Putamen (tissue), 1 donor: ENCODE data around the gene GLUD2.
"Not testable (repeated sequence)": the region's sequence is repeated elsewhere in the genome, so short reads cannot be mapped to it uniquely, and the experiment has no call there.

Source experiments
- DNase-seq: peaks from one replicate; pipeline ENCODE4 v3.0.0-alpha.2; 2016; ENCODE audit warnings: low spot score

The GLUD2 gene

GRCh38 chrX:121047441-121048419 lies at the start of gene GLUD2:
TSS of gene GLUD2 (plus strand) at chrX:121047610. CDS start at chrX:121047685, 75 bp downstream.
- not testable (repeated sequence) for DNase-seq

DNA sequence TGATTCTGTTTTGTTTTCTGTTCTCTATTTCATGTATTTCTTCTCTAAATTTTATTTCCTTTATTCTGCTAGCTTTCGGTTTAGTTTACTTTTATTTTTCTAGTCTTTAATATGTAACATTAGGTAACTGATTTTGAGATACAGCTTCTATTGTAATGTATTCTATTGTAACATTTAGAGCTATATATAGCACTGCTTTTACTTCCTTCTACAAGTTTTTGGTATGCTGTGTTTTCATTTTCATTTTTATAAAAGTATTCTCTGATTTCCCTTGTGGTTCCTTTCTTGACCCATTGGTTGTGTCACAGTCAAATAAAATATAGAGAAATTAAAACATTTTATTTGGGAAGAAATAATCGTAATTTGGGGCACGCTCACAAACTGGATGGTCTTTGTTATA lies 48.0 kb upstream of the GLUD2 start:
- no peak for DNase-seq

DNA sequence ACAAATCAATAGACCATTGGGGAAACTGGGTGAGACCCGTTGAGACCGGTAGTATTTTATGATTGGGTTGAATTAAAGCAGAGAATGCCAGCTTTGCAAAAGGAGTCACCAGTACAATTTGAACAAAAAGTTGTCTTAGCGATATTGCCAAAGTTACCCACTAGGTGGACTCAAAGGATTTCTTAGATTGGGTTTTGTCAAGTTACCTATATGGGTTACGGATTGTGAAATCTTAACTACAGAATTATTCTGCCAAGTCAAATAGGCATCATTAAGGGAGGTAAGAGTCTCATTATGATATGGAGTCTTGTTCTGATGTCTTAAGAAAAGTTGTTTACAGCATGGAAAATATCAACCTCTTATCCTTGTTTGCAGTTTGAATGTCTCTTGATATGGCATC lies 46.8 kb upstream of the GLUD2 start:
- DNase-seq: no peak

DNA sequence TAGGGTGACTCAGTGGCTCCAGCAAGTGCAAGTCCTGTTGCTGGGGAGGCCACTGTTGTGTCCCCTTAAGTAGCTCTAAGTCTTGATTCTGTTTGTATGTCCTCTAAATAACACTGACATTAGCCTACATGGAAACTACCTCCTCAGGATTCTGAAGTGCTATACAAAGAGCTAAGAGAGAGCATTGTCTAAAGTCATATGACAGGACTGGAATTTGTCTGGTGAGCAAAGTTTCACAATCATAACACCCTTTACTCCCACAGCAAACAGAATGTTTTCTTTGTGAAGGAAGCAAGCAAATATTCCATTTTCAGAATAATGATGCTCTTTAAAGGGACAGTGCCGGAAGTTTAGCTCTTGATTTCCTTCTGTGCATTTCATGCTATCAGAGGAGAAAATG lies 38.5 kb upstream of the GLUD2 start:
- no peak for DNase-seq

GRCh38 chrX:121009764-121010163 lies 37.6 kb upstream of the GLUD2 start:
- no peak for DNase-seq

DNA sequence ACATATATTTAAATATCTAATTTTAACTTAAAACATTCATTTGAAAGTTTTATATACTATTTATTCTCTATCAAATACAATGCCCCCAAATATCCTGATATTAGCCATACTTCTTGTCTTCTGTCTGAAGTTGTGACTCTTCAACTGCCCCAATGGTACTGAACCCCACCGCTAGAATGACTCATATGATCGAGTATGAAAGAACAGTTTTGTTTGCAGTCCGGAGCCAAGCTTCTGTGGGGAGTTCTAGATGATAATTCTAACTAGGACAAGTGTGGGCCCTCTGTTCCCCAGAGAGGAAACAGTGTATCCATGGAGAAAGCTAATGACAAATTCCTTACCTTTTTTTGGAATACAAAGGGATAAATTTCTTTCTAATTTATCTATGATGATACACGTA lies 37.2 kb upstream of the GLUD2 start:
- DNase-seq: peak; percentile 16

- DNase-seq: no peak
Observed at GRCh38 chrX:121011254-121011653, 36.2 kb upstream of the GLUD2 start.

DNA sequence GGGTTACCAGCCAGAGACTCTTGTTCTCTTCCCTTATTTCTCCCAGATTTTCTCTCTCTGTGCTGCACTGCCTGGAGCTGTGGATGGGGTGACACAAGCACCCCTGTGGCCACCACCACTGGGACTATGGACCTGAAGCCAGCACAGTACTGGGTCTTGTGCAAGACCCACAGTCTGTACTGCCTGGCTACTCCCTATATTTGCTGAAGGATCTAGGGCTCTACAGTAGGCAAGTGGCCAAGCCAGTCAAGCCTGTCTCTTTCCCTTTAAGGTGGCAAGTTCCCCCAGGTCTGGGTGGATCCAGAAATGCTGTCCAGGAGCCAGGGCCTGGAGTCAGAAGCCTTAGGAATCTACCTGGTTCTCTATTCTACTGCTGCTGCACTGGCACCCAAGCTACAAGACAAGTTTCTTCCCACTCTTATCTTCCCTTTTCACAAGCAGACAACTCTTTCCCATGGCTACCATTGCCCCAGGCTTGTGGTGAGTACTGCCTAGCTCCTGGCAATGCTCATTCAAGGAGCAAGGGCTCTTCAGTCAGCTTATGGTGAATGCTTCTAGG lies 33.4 kb upstream of the GLUD2 start:
- no peak for DNase-seq

DNA sequence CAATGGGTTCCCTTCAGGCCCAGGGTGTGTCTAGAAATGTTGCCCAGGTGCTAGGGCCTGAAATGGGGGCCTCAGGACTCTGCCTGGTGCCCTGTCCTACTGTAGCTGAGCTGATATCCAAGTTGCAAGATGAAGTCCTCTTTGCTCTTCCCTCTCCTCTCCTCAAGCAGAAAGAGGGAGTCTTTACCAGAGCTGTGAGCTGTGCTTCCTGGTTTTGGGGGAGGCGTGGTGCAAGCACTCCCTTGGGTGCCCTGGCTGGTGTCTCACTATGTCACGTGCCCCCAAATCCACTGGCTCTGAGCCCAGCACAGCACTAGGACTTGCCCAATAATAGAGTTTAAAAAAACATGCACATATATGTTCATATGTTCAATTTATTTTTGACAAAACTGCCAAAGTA lies 32.6 kb upstream of the GLUD2 start:
- DNase-seq: no peak

DNA sequence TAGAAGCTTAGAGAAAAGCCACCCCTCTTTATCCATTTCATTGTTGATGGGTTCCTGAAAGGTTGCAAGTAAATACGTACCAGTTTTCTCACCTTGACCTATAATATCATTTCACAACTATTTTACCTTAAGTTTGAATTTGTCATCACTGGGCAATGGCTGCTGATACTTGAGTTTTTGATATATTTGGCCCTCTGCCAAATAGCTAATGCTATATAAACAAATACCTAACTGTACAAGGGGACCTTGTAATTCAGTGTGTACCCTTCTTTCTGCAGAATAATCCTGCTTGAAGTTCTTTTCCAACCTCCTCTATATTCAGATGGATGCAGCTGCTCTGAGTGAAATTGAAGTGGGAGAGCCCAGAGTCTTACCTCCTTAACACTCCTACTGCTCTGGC lies 19.0 kb upstream of the GLUD2 start:
- DNase-seq: no peak

- no peak for DNase-seq
Observed at GRCh38 chrX:121030083-121030482, 17.3 kb upstream of the GLUD2 start.

GRCh38 chrX:121032531-121032930 lies 14.9 kb upstream of the GLUD2 start:
- no peak for DNase-seq

GRCh38 chrX:121036137-121036536 lies 11.3 kb upstream of the GLUD2 start:
- no peak for DNase-seq

GRCh38 chrX:121036951-121037350 lies 10.5 kb upstream of the GLUD2 start:
- no peak for DNase-seq

DNA sequence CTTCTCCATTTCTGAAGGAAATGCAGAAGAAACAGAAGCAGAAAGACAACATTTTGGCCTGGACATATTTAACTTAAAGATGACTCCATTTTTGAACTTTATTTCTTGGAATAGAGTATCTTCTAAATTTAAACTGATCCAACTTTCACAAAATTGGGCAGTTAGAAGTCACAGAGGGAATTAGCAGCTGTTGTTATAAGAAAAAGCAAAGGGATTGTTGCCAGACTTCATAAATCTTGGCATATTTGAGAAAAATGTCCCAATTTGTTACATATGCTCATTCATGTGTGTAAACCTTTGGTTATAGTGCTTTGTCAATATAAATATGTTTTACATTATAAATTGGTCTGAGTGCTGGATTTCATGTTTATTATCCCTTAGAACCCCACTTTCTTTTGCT lies 3.4 kb downstream of the GLUD2 start:
- no peak for DNase-seq

DNA sequence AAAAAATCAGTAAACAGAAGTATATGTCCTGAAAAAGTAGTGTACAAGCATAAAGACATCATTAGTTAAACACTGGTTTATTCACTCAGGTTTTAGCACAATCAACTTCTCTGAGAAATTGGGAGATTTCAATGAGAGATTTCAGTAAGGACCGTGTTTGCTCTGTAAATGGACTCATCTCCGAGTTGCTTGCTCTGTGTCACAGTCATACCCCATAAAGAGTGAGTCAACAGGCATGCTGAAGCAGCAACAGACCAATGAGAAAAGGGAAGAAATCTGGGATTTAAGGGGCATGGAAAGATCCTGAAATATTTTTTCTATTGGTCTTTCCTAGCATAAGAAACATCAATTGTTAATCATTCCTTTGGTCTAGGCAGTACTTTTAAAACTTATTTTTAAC lies 4.7 kb downstream of the GLUD2 start:
- DNase-seq: no peak

- DNase-seq: no peak
Observed at GRCh38 chrX:121062289-121062688, 14.9 kb downstream of the GLUD2 start.

DNA sequence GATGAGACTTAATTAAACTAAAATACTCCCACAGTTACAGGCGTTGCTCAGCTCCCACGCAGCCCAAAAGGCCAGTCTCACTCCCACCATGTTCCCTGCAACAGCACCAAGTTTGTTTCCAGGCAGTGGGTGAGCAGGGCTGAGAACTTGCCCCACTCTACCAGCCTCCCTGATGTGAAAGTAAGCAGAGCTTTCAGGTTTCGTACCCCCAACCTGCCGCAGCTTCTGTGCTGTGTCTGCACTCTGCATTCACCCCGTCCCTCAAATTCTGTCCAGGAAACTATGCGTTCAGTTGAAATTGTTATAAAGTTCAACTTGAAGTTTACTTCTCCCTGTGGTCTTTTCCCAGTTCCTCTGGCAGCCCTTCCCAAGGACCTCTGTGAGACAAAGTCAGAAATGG lies 17.2 kb downstream of the GLUD2 start:
- no peak for DNase-seq

DNA sequence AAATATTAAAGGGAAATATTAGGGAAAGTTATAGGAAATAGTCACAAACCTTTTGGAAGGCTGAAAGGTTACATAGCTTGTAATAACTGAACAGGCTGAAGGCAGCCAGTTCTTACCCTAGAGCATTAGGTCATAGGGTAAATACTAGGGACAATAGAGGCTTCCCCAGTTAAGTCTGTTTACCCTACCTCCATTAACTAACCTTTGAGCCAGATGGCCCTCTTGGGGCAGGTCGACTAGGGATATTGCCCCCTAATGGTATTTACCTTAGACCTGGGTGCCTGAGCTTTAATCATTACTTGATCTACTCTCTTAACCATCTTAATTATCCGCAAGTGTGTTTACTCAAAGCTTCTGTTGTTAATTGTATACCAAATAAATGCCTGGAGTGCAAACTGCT lies 36.8 kb downstream of the GLUD2 start:
- not testable (repeated sequence) for DNase-seq

- no peak for DNase-seq
Observed at GRCh38 chrX:121084903-121085611, 37.6 kb downstream of the GLUD2 start.

DNA sequence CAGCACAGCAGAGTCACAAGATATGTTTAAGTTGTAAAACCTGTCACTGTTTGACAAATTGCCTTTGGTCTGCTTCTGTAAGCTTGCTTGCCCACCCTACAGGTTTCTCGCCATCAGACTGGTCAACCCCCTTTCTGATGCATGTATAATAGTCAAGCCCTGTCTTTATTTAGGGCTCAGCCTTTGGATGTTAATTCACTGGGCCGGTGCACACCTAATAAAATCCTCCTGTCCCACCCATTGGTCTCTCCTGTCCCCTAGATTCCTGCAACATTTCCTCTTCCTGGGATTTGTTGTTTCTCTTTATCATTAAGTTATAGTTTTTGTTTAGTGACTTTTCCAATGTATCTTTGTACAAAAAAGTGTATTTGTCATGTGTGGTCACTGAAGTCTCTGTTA lies 38.2 kb downstream of the GLUD2 start:
- DNase-seq: no peak

DNA sequence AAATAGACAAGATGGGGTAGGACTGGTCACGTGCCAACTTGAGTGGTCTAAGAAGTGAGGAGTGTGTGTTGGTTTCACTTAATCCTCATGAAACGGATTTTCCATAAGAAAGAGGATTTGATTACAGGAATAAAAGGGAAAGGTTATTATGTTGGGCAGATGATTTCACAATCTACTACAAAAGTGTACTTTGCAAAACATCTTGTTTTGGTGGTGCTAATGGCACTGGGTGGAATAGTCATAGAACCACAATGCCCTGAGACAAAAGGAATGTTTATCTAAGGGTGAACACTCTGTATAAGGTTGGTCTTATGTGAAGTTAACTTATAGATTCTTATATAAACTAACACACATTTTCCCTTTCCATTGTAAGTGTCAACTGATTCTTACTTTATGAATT lies 45.6 kb downstream of the GLUD2 start:
- DNase-seq: no peak
